ENCODE results near the gene POM121.
A peak's percentile ranks its signal among the peaks of the same experiment; 100 is the strongest.
"Not testable (repeated sequence)": the region's sequence is repeated elsewhere in the genome, so short reads cannot be mapped to it uniquely, and the experiment has no call there.

POM121 gene

GRCh38 chr7:72924733-72925545, at the start of gene POM121:
POM121 (plus strand) TSS chr7:72925095; CDS start chr7:72925122, 27 bp downstream.
- peak; percentile 80 for DNase-seq

DNA sequence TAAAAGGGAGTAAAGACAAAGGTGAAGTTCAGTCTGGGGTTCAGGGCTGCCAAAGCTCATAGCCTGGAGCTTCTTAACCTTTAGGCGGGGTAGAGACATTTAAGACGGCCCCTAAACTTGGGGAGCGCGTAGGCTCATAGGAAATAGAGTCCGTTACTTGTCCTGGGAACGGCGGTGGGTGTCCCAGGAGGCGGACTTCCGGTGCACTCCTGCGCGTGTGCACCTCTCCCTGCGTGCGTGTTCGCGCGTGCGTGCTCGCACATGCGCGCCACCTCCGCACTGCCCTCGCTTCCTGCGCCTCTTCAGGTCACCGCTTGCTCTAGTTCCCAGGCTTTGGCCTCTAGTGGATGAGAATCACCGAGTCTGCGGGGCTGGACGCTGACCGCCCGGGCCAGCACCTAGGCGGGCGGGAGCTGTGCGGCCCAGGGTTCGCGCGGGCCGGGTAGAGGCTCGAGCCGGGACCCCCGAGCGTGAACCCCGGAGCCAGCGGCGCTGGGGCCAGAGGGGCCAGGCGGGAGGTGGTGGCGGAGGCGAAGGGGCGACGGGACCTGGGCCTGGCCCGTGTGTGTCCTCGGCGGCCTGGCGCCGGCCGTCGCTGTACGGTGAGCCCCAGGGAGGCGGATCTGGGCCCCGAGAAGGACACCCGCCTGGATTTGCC, 45.7 kb upstream of the POM121 start:
- peak; percentile 60 for DNase-seq

GRCh38 chr7:72879737-72880215, 45.1 kb upstream of the POM121 start:
- DNase-seq = peak; percentile 19

GRCh38 chr7:72891750-72892149, 33.1 kb upstream of the POM121 start:
- DNase-seq = not testable (repeated sequence)

DNA sequence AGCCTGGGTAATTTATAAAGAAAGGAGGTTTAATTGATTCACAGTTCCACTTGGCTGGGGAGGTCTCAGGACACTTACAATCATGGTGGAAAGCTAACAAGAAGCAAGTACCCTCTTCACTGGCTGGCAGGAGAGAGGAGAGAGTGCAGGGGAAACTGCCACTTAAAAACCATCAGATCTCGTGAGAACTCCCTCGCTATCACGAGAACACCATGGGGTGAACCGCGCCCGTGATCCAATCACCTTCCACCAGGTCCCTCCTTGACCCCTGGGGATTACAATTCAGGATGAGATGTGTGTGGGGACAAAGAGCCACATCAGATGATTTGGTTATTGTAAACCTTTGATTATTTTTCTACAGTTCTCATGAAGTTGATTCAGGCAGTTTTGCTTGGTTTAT, 20.2 kb upstream of the POM121 start:
- DNase-seq = not testable (repeated sequence)

DNA sequence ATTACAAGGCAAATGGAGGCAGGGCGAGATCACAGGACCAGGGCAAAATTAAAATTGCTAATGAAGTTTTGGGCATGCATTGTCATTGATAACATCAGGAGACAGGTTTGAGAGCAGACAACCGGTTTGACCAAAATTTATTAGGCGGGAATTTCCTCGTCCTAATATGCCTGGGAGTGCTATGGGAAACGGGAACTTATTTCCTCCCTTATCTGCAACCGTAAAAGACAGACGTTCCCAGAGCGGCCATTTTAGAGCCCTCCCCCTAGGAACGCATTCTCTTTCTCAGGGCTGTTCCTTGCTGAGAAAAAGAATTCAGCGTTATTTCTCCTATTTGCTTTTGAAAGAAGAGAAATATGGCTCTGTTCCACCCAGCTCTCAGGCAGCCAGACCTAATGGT, 16.5 kb upstream of the POM121 start:
- DNase-seq = not testable (repeated sequence)

DNA sequence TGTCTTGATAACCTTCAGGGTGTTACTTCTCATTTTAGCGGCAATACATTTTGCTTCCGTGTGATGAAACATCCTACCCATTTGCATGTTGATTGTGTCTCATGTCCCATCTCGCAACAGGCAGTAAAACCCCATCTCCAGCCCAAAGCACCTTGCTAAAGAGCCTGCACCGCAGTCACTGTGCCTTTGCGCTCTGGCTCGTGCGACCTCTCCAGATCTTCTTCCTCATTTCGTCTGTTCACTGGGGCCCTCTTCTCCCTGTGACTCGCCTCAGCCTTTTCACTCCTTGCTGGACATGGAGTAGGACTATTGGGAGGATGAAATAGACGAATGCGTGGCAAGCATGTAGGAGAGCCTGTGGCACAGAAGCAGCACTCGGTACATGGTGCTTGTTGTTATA, 13.5 kb upstream of the POM121 start:
- not testable (repeated sequence) for DNase-seq

DNA sequence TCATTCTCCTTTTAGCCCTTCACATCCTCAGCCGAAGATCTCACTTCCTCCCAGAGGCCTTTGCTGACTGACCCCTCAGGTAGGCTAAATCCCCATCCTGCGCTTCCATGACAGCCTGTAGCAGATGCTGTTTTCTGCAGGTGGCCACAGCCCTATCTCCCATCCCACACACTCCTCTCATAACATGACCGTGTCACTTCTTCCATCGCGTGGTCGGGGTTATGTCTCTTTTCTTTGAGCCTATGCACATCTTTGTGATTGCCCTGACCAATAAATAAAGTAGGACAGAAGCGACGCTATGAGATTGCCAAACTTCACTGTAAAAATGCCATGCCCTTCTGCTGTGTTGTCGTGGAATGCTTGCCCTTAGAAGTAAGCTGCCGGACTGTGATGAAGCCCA, 11.1 kb upstream of the POM121 start:
- DNase-seq = not testable (repeated sequence)

DNA sequence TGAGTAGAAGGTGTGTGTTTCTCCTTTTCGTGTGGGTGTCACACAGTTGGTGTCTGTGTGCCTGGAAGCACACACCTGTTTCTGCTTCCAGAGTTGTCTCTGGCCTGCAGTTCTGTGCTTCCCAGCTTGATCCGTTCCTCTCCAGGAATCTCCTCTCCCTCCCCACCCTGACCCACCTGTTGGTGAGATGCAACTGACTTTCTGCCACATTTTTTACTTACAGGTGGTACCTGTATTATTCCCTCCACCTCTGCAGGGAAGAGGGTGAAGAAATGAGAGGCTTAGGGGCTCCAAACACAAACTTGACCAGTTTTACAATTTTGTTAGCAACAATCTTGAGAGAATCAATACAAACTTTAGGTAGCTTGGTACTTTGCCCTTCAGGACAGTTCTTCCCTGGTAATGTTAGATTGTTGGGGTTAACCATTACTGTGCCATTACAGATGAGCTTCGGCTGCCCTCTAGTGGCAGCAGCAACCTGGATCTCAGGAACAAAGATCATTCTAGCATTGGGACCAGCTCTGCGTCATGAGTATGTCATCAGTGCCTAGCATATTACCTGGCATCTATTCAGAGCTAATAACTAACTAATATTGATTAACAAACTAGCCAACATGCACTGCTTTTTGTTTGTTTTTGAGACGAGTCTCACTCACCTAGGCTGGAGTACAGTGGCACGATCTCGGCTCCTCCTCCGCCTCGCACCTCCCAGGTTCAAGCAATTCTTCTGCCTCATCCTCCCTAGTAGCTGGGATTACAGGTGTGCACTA, 10.0 kb upstream of the POM121 start:
- DNase-seq = peak; percentile 47

GRCh38 chr7:72919256-72919775, 5.6 kb upstream of the POM121 start:
- no peak for DNase-seq

DNA sequence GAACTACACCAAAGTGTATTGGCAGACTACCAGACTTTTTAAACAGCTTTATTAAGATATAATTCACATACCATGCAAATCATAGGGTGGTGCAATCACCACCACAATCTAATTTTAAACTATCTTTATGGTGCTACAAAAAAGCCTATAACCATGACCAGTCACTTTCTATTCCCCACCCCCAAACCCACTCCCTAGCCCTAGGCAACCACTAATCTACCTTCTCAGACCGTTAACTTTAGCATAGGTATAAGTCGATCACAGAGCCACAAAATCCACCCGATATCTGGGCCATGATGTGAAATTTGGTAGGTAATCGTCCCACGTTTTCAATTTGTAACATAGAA, 536 bp upstream of the POM121 start:
- DNase-seq = no peak

- DNase-seq = no peak
These were observed 738 bp downstream of the POM121 start for GRCh38 chr7:72925546-72926120.

GRCh38 chr7:72927791-72928190, 2.9 kb downstream of the POM121 start:
- not testable (repeated sequence) for DNase-seq

- not testable (repeated sequence) for DNase-seq
These were observed 3.3 kb downstream of the POM121 start for GRCh38 chr7:72928216-72928615.

- DNase-seq = not testable (repeated sequence)
These were observed 17.3 kb downstream of the POM121 start for GRCh38 chr7:72942022-72942705.

DNA sequence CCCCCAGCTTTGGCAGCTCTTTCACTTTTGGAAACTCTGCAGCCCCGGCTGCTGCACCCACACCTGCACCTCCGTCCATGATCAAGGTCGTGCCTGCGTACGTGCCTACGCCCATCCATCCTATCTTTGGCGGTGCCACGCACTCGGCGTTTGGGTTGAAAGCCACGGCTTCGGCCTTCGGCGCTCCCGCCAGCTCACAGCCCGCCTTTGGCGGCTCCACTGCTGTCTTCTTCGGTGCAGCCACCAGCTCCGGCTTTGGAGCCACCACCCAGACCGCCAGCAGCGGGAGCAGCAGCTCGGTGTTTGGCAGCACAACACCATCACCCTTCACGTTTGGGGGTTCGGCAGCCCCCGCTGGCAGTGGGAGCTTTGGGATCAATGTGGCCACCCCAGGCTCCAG, 18.1 kb downstream of the POM121 start:
- not testable (repeated sequence) for DNase-seq

DNA sequence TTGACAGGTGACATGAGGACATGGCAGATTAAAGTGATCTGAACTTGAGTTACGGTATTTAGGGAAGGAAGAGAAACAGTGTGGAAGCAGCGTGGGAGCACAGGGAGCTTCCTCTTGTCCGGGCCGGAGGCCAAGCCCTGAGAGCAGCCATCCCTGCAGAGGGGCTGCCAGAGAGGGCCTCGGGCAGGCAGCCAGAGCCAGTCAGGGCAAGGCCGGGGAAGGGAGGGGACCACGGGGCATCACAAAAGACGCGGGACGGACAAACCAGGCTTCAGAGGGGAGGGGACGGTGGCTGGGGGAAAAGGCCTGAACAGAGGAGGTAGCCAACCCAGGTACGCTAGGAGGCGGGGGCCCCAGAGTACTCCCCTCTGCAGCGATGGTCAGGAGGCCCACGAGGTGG, 20.0 kb downstream of the POM121 start:
- not testable (repeated sequence) for DNase-seq

DNA sequence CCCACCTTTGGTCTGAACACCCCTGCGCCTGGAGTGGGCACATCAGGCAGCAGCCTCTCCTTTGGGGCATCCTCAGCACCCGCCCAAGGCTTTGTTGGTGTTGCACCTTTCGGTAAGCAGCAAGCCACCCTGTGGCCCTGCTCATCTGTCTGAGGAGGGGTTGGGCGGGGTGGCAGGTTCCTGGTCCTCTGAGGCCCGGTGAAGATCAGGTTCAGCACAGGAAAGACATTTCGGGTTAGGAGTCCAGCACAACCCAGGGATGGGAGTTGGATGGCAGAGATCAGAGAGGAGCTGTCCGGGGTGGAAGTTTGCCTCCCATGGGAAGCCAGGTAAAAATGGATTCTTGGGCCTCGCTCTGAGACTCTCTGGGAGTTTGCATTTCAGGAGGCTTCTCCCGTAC, 20.7 kb downstream of the POM121 start:
- DNase-seq = not testable (repeated sequence)

GRCh38 chr7:72946130-72946745, 21.3 kb downstream of the POM121 start:
- DNase-seq = not testable (repeated sequence)

DNA sequence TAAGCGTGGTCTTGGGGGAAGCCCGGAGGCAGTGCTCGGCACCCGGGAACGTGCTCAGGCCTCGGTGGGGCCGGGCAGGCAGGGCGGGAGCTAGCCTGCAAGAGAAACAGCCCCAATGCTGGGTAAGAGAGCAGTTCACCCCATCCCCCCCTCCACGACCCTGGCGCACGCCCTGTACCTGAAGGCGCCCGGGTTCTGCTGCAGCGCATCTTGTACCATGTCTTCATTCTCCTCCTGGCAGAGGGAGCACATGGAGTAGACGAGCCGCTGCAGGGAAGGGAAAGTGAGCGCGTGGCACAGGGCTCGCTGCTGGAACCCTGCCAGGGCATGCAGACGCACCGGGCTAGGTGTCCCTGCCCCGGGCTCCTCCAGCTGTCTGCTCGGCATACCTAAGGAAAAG, 23.8 kb downstream of the POM121 start:
- DNase-seq = not testable (repeated sequence)

GRCh38 chr7:72949276-72949675, 24.4 kb downstream of the POM121 start:
- not testable (repeated sequence) for DNase-seq

- not testable (repeated sequence) for DNase-seq
These were observed 24.8 kb downstream of the POM121 start for GRCh38 chr7:72949686-72950085.
